GM13977 (cell line): ENCODE data around the gene BTBD9.

Experiments
- DNase-seq: peaks from one replicate; pipeline ENCODE4 v3.0.0; 2012; ENCODE audit warnings: low spot score
- in situ Hi-C: fragments of 300-500 bp; cut with MboI; formaldehyde crosslinking; loops from one replicate; pipeline ENCODE4 v1.12.0; 2022; ENCODE audit warnings: low sequenced_read_pairs, low pct_unique_long_range_greater_than_20kb, mixed read lengths, inconsistent platforms; ENCODE audit not compliant: unreplicated experiment
- TF ChIP-seq, protein P1 (sequence below): IDR thresholded peaks from 2 replicates; pipeline ENCODE4 v1.5.1; 2012; ENCODE audit warnings: mild to moderate bottlenecking, control low read depth; ENCODE audit not compliant: insufficient read depth; ENCODE audit errors: extremely low read depth, missing control alignments

The BTBD9 gene

GRCh38 chr6:38673397-38674165, 33.9 kb upstream of the BTBD9 start:
- in situ Hi-C loops = no loop called here
- TF ChIP-seq, protein P1, sequence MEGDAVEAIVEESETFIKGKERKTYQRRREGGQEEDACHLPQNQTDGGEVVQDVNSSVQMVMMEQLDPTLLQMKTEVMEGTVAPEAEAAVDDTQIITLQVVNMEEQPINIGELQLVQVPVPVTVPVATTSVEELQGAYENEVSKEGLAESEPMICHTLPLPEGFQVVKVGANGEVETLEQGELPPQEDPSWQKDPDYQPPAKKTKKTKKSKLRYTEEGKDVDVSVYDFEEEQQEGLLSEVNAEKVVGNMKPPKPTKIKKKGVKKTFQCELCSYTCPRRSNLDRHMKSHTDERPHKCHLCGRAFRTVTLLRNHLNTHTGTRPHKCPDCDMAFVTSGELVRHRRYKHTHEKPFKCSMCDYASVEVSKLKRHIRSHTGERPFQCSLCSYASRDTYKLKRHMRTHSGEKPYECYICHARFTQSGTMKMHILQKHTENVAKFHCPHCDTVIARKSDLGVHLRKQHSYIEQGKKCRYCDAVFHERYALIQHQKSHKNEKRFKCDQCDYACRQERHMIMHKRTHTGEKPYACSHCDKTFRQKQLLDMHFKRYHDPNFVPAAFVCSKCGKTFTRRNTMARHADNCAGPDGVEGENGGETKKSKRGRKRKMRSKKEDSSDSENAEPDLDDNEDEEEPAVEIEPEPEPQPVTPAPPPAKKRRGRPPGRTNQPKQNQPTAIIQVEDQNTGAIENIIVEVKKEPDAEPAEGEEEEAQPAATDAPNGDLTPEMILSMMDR = no peak
- no peak for DNase-seq

DNA sequence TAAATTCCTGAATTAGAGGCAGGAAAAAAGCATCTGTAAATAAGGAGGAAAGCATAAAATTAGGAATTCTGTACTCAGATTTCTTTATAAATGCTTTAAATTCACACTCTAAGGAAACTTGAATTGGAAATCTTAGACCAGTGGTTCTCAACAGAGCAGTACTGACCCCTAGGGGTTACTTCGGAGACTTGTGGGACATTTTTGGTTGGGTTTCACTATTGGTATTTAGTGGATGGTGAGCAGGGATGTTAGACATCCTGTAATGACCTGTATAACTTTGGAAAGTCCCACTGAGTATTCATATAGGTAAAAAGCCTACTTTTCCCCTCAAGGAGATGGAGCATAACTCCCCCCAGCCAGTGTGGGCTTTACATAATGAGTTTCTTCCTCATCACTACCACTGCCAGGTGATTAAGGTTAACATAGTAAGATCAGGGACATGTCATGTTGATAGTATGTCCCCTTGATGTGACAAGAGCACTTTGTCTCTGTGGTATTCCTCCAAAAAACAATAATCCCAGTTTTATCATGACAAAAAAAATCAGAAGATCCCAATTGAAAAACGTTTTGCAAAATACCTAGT, 32.2 kb upstream of the BTBD9 start:
- TF ChIP-seq, protein P1 = peak; percentile 63
- in situ Hi-C loops = no loop called here
- peak; percentile 74 for DNase-seq

DNA sequence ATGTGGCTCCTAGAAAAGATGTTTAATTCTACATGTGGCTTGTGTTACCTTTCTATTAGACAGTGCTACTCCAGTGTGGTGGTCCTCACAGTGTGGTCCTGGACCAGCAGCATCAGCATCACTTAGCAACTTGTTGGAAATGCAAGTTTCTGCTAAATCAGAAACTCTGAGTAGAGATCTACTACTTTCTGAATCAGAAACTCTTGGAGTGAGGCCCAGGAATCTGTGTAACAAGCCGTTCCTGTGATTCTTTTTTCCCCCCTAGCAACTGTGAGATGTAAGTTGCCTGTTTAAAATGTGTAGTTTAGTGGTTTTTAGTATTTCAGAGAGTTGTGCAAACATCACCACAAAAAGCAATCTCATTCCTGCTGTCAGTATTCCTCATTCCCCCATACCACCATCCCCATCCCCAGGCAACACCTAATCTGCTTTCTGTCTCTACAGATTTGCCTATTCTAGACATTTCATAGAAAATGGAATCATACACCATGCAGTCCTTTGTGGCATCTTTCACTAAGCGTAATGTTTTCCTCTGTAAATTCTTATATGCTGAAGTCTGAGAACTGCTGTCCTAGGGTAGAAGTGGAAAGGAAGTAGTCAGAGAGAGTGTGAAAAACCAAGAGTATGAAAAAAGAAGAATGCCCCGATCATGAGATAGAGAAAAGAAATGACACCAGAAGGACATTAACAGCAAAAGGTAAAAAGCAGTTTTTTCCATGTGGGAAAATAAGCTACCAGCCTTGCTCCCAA, 18.9 kb upstream of the BTBD9 start:
- in situ Hi-C loops = no loop called here
- DNase-seq = no peak
- TF ChIP-seq, protein P1 = no peak

DNA sequence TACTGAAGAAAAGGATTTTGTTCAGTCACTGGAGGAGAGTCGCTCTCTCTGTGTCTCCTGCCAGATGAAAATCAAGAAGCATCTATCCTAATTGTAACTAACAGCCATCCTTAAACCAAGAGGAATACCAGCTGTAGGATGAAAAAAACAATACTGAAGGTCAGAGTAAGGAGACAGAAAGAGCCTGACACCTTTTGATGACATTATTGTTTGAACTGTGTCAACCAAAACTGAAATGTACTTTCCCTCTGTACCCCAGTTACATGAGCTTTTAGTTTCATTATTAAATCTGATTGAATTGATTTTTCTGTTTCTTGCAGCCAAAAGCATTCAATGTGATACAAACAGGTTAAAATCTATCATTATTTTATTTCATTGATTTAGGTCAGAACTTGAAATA, 17.2 kb upstream of the BTBD9 start:
- TF ChIP-seq, protein P1 = no peak
- DNase-seq = peak; percentile 39
- in situ Hi-C loops = no loop called here

GRCh38 chr6:38654263-38654662, 14.5 kb upstream of the BTBD9 start:
- in situ Hi-C loops = no loop called here
- DNase-seq = no peak
- TF ChIP-seq, protein P1 = no peak

- no peak for DNase-seq
- in situ Hi-C loops = no loop called here
- TF ChIP-seq, protein P1 = no peak
These were observed 11.5 kb upstream of the BTBD9 start for GRCh38 chr6:38651121-38651784.
